GM12865 (cell line): ENCODE data around the gene CDT1.
A peak's percentile ranks its signal among the peaks of the same experiment; 100 is the strongest.

Experiments
- DNase-seq: peaks from one replicate; pipeline ENCODE4 v3.0.0; 2010; ENCODE audit warnings: low read depth
- H3K4me3 ChIP-seq: 2 replicates; pipeline ENCODE4 v1.5.1; 2011; ENCODE audit warnings: mild to moderate bottlenecking, low read depth, low read length, control low read depth
- CTCF ChIP-seq: IDR thresholded peaks from 2 replicates; pipeline ENCODE4 v1.5.1; 2011; ENCODE audit warnings: low read length, control low read depth, low read depth, inconsistent platforms; ENCODE audit not compliant: insufficient read depth; ENCODE audit errors: missing control alignments

Gene CDT1

GRCh38 chr16:88792078-88792550, 11.5 kb upstream of the CDT1 start:
- DNase-seq = no peak
- no peak overlapping the region for H3K4me3 ChIP-seq
- TF ChIP-seq CTCF = no peak

GRCh38 chr16:88792668-88793250, 10.8 kb upstream of the CDT1 start:
- no peak overlapping the region for H3K4me3 ChIP-seq
- TF ChIP-seq CTCF = no peak
- no peak for DNase-seq

GRCh38 chr16:88793251-88793954, 10.2 kb upstream of the CDT1 start:
- DNase-seq = no peak
- TF ChIP-seq CTCF = no peak
- H3K4me3 ChIP-seq = no peak overlapping the region

GRCh38 chr16:88796278-88796677, 7.3 kb upstream of the CDT1 start:
- DNase-seq = no peak
- H3K4me3 ChIP-seq = no peak overlapping the region
- TF ChIP-seq CTCF = no peak

DNA sequence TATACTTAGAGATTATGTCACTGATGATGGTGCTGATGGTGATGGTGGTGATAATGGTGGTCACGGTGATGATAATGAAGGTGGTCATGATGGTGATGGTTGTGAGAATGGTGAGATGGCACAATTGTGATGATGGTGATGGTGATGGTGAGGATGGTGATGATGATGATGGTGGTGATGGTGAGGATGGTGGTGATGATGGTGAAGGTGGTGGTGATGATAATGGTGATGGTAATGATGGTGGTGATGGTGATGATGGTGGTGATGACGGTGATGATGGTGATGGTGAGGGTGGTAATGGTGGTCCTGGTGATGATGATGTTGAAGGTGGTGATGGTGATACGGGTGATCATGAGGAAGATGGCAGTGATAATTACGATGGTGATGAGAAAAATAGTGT, 5.5 kb upstream of the CDT1 start:
- H3K4me3 ChIP-seq = no peak overlapping the region
- TF ChIP-seq CTCF = no peak
- DNase-seq = no peak

- peak; percentile 49 for DNase-seq
- TF ChIP-seq CTCF = no peak
- no peak overlapping the region for H3K4me3 ChIP-seq
These were observed 4.7 kb upstream of the CDT1 start for GRCh38 chr16:88798772-88799455.
